ENCODE measurements around the gene EFNA5. TPM values are rescaled to one million over a fixed set of nuclear protein-coding genes. Genes with fewer than 3 reads are reported as not detected.

Gene EFNA5
- polyA plus RNA-seq, 1 of the 3 experiments (the other 2 are of a cell fraction), result 0.81 TPM

DNA sequence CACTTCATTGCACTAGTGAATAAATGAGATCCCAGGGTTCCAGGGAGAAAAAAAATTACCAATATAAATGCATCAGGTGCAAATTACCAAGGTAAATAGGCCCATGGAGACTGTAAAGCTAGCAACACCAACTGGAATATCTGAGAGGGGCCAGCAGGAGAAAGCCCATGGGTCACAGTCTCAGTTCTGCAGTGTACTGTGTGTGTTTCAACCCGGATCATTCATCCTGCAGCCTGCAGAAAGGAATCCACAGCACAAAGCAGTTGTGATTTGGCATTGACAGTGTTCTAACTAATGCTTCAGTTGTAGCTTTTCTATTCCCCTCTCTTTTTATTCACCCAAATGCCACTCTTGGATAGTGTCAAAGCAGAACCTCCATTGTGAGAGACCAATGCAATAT lies 171.0 kb downstream of the EFNA5 start:
- ChIA-PET POLR2A (interaction anchor here (0.6 kb wide), 1 partner anchor 156 kb away, joined by 3 read pairs; no protein-coding TSS in a partner anchor), CTCF (interaction anchor here (1.1 kb wide), 1 partner anchor 73 kb away, joined by 3 read pairs; no protein-coding TSS in a partner anchor)
- no peak overlapping the region for H3K9ac ChIP-seq
- 100% methylated on average over 1 of the region's 1 CpG for WGBS (ENCODE audit: low lambda C conversion rate)
- peaks cover 11 to 24% of the 10 kb centered on the region in 2 experiments; a peak in 3 of 4 replicates for H3K4me1 ChIP-seq (ENCODE audit: control insufficient read depth in 1 of 2, insufficient read depth in 2 of 2, low read depth in 1 of 2, low read length in 1 of 2)
- DNase-seq, result no peak
- H3K27me3 ChIP-seq (ENCODE audit: insufficient read depth), result no peaks in the 10 kb centered on the region
- no peak overlapping the region for H3K27ac ChIP-seq (ENCODE audit: low read depth in 2 of 2, low read length in 1 of 2)
- H3K9me3 ChIP-seq, result no peaks in the 10 kb centered on the region
- no peaks in the 10 kb centered on the region for H3K9me2 ChIP-seq
- no peaks in the 10 kb centered on the region for H3K36me3 ChIP-seq (replicated peaks in 1 of 2; ENCODE audit: control insufficient read depth in 1 of 2, insufficient read depth in 2 of 2, low read length in 1 of 2)
- H4K20me1 ChIP-seq (ENCODE audit: insufficient read depth), result no peaks in the 10 kb centered on the region
- TF ChIP-seq, protein P1, sequence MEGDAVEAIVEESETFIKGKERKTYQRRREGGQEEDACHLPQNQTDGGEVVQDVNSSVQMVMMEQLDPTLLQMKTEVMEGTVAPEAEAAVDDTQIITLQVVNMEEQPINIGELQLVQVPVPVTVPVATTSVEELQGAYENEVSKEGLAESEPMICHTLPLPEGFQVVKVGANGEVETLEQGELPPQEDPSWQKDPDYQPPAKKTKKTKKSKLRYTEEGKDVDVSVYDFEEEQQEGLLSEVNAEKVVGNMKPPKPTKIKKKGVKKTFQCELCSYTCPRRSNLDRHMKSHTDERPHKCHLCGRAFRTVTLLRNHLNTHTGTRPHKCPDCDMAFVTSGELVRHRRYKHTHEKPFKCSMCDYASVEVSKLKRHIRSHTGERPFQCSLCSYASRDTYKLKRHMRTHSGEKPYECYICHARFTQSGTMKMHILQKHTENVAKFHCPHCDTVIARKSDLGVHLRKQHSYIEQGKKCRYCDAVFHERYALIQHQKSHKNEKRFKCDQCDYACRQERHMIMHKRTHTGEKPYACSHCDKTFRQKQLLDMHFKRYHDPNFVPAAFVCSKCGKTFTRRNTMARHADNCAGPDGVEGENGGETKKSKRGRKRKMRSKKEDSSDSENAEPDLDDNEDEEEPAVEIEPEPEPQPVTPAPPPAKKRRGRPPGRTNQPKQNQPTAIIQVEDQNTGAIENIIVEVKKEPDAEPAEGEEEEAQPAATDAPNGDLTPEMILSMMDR (IDR thresholded peaks at IDR 0.05), result no peak
- TF ChIP-seq FOXJ3 (CRISPR knock-in tag; IDR thresholded peaks at IDR 0.05) (no peak), POLR2AphosphoS5 (IDR thresholded peaks at IDR 0.05; ENCODE audit: low read depth, low read length) (no peak), NFIC (IDR thresholded peaks at IDR 0.05; ENCODE audit: borderline replicate concordance) (no peak), MXI1 (IDR thresholded peaks at IDR 0.05; ENCODE audit: low read depth, low read length) (no peak), EZH2phosphoT487 (IDR thresholded peaks at IDR 0.05; ENCODE audit: borderline replicate concordance, low read depth) (no peak), MEF2A (IDR thresholded peaks at IDR 0.05; ENCODE audit: borderline replicate concordance, low read depth) (no peak), CHD2 (IDR thresholded peaks at IDR 0.05; ENCODE audit: low read length, partially characterized antibody) (no peak), TCF12 (IDR thresholded peaks at IDR 0.05) (no peak), NRF1 (IDR thresholded peaks at IDR 0.05; ENCODE audit: low read depth, low read length) (no peak), JUND (IDR thresholded peaks at IDR 0.05) (no peak), RXRA (IDR thresholded peaks at IDR 0.05; ENCODE audit: borderline replicate concordance, low read depth) (no peak)
- TF ChIP-seq, protein P2, sequence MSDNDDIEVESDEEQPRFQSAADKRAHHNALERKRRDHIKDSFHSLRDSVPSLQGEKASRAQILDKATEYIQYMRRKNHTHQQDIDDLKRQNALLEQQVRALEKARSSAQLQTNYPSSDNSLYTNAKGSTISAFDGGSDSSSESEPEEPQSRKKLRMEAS (IDR thresholded peaks at IDR 0.05; ENCODE audit: low read depth), result no peak
- TF ChIP-seq, protein P3, sequence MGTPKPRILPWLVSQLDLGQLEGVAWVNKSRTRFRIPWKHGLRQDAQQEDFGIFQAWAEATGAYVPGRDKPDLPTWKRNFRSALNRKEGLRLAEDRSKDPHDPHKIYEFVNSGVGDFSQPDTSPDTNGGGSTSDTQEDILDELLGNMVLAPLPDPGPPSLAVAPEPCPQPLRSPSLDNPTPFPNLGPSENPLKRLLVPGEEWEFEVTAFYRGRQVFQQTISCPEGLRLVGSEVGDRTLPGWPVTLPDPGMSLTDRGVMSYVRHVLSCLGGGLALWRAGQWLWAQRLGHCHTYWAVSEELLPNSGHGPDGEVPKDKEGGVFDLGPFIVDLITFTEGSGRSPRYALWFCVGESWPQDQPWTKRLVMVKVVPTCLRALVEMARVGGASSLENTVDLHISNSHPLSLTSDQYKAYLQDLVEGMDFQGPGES (IDR thresholded peaks at IDR 0.05; ENCODE audit: low read depth, low read length), result no peak
- TF ChIP-seq, protein P4, sequence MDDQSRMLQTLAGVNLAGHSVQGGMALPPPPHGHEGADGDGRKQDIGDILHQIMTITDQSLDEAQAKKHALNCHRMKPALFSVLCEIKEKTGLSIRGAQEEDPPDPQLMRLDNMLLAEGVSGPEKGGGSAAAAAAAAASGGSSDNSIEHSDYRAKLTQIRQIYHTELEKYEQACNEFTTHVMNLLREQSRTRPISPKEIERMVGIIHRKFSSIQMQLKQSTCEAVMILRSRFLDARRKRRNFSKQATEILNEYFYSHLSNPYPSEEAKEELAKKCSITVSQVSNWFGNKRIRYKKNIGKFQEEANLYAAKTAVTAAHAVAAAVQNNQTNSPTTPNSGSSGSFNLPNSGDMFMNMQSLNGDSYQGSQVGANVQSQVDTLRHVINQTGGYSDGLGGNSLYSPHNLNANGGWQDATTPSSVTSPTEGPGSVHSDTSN (IDR thresholded peaks at IDR 0.05), result no peak
- TF ChIP-seq, protein P5, sequence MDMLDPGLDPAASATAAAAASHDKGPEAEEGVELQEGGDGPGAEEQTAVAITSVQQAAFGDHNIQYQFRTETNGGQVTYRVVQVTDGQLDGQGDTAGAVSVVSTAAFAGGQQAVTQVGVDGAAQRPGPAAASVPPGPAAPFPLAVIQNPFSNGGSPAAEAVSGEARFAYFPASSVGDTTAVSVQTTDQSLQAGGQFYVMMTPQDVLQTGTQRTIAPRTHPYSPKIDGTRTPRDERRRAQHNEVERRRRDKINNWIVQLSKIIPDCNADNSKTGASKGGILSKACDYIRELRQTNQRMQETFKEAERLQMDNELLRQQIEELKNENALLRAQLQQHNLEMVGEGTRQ (IDR thresholded peaks at IDR 0.05; ENCODE audit: borderline replicate concordance, low read depth, low read length), result no peak
- peaks cover 4% of the 10 kb centered on the region; the same call in 1 of the 2 replicates for H3K79me2 ChIP-seq (ENCODE audit: insufficient read depth)
- H3K4me2 ChIP-seq, result no peak overlapping the region
- peaks cover 3% of the 10 kb centered on the region for H3F3A ChIP-seq (replicated peaks; ENCODE audit: insufficient read depth)
- no peak overlapping the region for H3K4me3 ChIP-seq (ENCODE audit: low read depth in 2 of 2, low read length in 1 of 2)
- no peak overlapping the region for H2AFZ ChIP-seq (ENCODE audit: low read depth)

Data from SK-N-SH (cell line).